NCI-H748 (cell line): ENCODE data around the gene MTARC1.

ENCODE experiments used
- DNase-seq: peaks from one replicate; lab custom pipeline; 2025; ENCODE audit not compliant: unreplicated experiment; lab: John Stamatoyannopoulos, UW

Gene MTARC1

DNA sequence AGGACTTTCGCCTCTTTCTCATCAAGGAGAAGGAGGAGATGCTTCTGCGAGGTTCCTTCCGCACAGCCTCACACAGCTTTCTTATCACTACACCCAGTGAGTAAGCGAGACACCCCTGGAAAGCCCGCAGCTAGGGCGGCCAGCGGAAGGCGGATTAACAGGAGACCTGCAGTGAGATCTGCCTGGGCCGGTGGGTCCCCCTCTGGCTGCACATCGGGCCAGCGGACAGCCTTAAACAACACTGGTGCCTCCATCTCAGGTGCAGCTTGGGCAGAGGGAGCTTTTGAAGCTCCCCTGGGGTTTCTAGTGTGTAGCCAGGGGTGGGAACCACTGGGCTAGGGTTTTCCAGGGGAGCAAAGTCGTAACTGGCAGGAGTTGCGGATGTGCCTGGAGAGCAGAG, 17.5 kb upstream of the MTARC1 start:
- no peak for DNase-seq

DNA sequence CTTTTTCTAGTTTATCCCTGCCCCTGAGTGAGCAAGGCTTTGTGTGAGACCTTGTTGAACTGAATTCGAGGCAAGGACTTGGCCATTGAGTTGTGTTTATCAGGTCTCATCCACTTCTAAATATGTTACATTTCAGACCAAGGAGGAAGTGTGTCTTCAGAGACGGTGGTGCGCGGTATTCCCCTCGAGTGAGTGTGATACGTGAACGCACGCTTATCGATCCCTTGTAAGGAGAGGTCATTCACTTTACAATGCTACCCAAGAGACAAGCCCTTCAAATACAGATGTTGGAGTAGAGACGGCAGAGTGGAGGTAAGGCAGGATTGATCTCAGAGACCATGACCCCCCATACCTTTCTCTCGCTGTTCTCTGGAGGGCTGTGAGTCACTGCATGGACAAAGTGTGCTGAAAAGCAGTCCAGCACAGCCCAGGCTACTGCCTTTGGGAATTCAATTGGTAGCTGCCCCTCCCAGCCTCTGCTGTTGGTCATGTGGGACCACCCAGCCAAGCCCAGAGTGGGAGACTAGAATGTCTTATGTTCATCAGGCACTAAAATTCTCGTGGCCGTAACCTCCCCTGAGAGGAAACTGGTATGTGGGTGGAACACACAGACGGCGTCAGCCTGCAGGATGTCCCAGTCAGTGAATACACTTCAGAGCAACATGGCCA, 16.3 kb upstream of the MTARC1 start:
- no peak for DNase-seq

GRCh38 chr1:220772846-220773245, 13.9 kb upstream of the MTARC1 start:
- no peak for DNase-seq

GRCh38 chr1:220775240-220775853, 11.4 kb upstream of the MTARC1 start:
- DNase-seq = peak; percentile 25

GRCh38 chr1:220776254-220776653, 10.5 kb upstream of the MTARC1 start:
- no peak for DNase-seq

GRCh38 chr1:220776720-220777326, 9.9 kb upstream of the MTARC1 start:
- peak; percentile 61 for DNase-seq

- DNase-seq = no peak
Measured at GRCh38 chr1:220783453-220783852, 3.3 kb upstream of the MTARC1 start.

GRCh38 chr1:220784751-220785150, 2.0 kb upstream of the MTARC1 start:
- no peak for DNase-seq

GRCh38 chr1:220785166-220786056, 1.3 kb upstream of the MTARC1 start:
- DNase-seq = no peak

DNA sequence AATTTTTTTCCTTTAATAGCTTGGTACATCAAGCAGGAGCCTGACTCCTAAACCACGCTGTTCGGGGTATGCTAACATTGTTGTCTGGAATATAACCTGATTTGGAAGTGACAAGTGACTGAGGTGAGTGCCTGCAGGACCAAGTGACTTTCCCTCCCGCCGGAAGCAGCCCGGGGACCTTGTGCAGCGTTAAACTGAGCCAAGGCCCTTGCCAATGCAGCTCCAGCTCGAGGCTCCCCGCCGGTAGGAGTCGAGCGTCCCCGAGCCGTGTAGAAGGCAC, 716 bp upstream of the MTARC1 start:
- DNase-seq = no peak

- DNase-seq = peak; percentile 74
Measured at GRCh38 chr1:220787069-220787619, 431 bp downstream of the MTARC1 start.

- DNase-seq = no peak
Measured at GRCh38 chr1:220788900-220789299, 2.2 kb downstream of the MTARC1 start.

DNA sequence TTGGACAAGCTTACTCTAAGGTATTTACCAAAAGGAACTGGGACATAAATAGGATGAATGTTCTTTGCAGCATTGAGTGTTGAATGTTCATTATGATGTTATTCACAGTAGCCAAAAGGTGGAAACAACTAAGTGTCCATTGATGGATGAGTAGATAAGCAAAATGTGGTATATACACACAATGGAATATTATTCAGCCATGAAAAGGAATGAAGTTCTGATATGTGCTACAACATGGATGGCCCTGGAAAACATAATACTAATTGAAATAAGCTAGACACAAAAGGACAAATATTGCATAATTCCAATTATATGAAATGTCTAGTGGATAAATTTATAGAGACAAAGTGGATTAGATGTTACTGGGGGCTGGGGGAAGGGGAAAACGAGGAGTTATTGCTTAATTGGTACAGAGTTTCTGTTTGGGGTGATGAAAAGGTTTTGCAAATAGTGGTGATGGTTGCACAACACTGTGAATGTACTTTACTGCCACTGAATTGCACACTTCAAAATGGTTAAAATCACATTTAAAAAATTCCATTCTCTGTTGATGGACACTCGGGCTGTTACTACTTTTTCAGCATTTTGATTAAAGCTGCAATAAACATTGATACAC, 2.9 kb downstream of the MTARC1 start:
- no peak for DNase-seq

DNA sequence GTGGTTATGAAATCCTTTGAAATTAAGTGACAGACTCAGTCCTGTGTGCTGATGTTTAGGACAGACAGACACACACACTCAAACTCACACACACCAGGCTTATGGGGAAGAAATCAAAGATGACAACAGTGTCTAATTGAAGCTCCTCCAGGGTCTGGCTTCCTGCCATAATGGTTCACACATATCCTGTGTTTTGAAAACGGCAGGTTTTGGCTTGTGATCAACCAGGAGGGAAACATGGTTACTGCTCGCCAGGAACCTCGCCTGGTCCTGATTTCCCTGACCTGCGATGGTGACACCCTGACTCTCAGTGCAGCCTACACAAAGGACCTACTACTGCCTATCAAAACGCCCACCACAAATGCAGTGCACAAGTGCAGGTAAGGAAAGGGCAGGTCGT, 4.6 kb downstream of the MTARC1 start:
- DNase-seq = peak; percentile 72

DNA sequence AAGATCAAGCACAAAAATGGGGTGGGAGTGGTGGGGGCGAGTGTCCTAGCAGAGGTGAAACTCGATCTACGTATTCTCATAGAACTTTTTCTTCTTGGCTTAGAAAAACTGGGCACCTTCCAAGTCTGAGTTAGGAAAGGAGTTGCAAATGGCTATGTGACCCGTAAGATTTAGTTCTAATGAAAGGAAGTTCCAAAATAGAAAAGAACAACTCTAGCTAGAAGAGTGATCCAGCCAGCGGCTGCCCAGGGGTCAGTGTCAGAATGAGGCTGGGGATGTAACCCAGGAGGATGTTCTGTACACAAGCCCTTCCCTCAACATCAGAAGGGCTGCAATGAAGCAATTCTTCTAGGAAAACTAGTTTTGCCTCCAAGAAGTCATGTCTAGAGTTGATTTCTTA, 5.2 kb downstream of the MTARC1 start:
- no peak for DNase-seq

GRCh38 chr1:220796530-220796929, 9.8 kb downstream of the MTARC1 start:
- no peak for DNase-seq

GRCh38 chr1:220797044-220797443, 10.3 kb downstream of the MTARC1 start:
- no peak for DNase-seq

DNA sequence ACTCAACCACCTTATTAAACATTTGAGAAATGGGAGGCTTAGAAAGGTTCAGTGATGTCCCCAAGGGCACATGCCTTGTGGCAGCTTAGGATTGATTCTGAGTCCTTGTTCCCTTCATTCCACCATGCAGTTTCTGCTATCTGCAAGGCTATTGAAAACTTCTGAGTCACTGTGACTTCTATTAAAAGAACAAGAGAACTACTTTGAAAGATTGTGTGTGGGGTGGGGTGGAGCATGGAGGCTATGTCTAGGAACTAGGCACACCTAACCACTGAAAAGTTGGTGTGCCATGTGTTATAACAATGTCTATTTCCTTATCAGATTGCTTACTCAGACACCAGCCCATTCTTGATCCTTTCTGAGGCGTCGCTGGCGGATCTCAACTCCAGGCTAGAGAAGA, 10.8 kb downstream of the MTARC1 start:
- DNase-seq = no peak

DNA sequence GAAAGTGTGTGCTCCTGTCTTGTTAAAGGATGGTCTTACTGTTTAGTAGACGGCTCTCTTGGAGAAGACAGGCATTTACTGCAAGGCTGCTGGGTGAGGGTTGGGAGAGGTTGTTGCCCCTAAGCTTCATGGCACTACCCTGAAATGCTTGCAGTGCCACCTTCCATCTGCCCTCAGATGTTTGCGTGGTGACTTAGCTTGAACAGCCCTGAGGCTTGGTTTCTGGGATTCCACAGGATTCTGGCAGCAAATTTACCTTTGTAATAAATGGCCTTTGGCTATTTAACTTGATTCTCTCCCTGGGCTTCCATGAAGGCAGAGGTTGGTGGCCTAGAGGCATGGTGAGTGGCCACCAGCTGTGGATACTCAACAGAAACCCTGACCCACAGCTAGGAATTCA, 11.6 kb downstream of the MTARC1 start:
- no peak for DNase-seq

GRCh38 chr1:220800262-220800661, 13.5 kb downstream of the MTARC1 start:
- DNase-seq = no peak
